NAMALWA (cell line): ENCODE data around the gene SPIN1.

Experiments
- DNase-seq: peaks from one replicate; pipeline ENCODE4 v3.0.0-alpha.2; 2015; ENCODE audit warnings: low spot score

The SPIN1 gene

GRCh38 chr9:88436379-88436778, 48.1 kb downstream of the SPIN1 start:
- DNase-seq = no peak

- DNase-seq = no peak
These were observed 49.2 kb downstream of the SPIN1 start for GRCh38 chr9:88437210-88438146.

GRCh38 chr9:88438811-88439210, 50.6 kb downstream of the SPIN1 start:
- DNase-seq = no peak

- no peak for DNase-seq
These were observed 53.2 kb downstream of the SPIN1 start for GRCh38 chr9:88441301-88442007.

- DNase-seq = no peak
These were observed 55.4 kb downstream of the SPIN1 start for GRCh38 chr9:88443480-88444113.

- no peak for DNase-seq
These were observed 58.5 kb downstream of the SPIN1 start for GRCh38 chr9:88446728-88447127.

GRCh38 chr9:88447431-88447830, 59.2 kb downstream of the SPIN1 start:
- no peak for DNase-seq

GRCh38 chr9:88451160-88451559, 62.9 kb downstream of the SPIN1 start:
- DNase-seq = no peak

GRCh38 chr9:88458716-88459465, 70.6 kb downstream of the SPIN1 start:
- no peak for DNase-seq

- no peak for DNase-seq
These were observed 72.5 kb downstream of the SPIN1 start for GRCh38 chr9:88460587-88461332.

- no peak for DNase-seq
These were observed 73.9 kb downstream of the SPIN1 start for GRCh38 chr9:88462191-88462590.

GRCh38 chr9:88464851-88465250, 76.6 kb downstream of the SPIN1 start:
- DNase-seq = no peak

GRCh38 chr9:88468226-88468625, 80.0 kb downstream of the SPIN1 start:
- no peak for DNase-seq

- no peak for DNase-seq
These were observed 88.4 kb downstream of the SPIN1 start for GRCh38 chr9:88476491-88477271.

GRCh38 chr9:88477300-88477751, 89.1 kb downstream of the SPIN1 start:
- DNase-seq = no peak

- no peak for DNase-seq
These were observed 90.0 kb downstream of the SPIN1 start for GRCh38 chr9:88478246-88478645.

- no peak for DNase-seq
These were observed 93.7 kb downstream of the SPIN1 start for GRCh38 chr9:88481933-88482332.

- DNase-seq = no peak
These were observed 99.9 kb downstream of the SPIN1 start for GRCh38 chr9:88488166-88488565.

GRCh38 chr9:88494983-88495721, 106.9 kb downstream of the SPIN1 start:
- DNase-seq = no peak

GRCh38 chr9:88497224-88497623, 109.0 kb downstream of the SPIN1 start:
- DNase-seq = no peak
